K562 (cell line): ENCODE measurements around the gene RGS14. TPM values are rescaled to one million over a fixed set of nuclear protein-coding genes. Genes with fewer than 3 reads are reported as not detected.

Source experiments
- BRD4 ChIP-seq: fragments of 200-600 bp; sonication (generic); IDR thresholded peaks from 2 replicates; pipeline ENCODE4 v1.6.1; 2017; ENCODE audit warnings: inconsistent platforms
- ELF1 ChIP-seq: fragments of 200-800 bp; sonication (Bioruptor generic); IDR thresholded peaks from 2 replicates; pipeline ENCODE4 v1.6.1; 2016; ENCODE audit warnings: missing genetic modification characterization, missing compliant biosample characterization
- HMG20A ChIP-seq: fragments of 450-650 bp; formaldehyde crosslinking; conservative IDR thresholded peaks from 2 replicates; pipeline ENCODE4 v1.4.0; 2020; ENCODE audit warnings: mild to moderate bottlenecking, mixed read lengths
- KDM4B ChIP-seq, 2 experiments: fragments of 450-650 bp in 1 of 2; sonication (generic) in 1 of 2; IDR thresholded peaks; 2 replicates each; pipeline ENCODE4 v1.6.1; 2016 to 2017; ENCODE audit warnings: borderline replicate concordance in 2 of 2, antibody characterized with exemption in 1 of 2, low read depth in 1 of 2, mild to moderate bottlenecking in 1 of 2
- LCOR ChIP-seq: sonication (generic); formaldehyde crosslinking; IDR thresholded peaks from 2 replicates; pipeline ENCODE4 v1.8.0; 2022; ENCODE audit warnings: mild to moderate bottlenecking, missing genetic modification reagents
- NCOA1 ChIP-seq: fragments of 450-650 bp; IDR thresholded peaks from 2 replicates; pipeline ENCODE4 v1.6.1; 2016; ENCODE audit warnings: low read depth
- PHB2 ChIP-seq: fragments of 450-650 bp; IDR thresholded peaks from 2 replicates; pipeline ENCODE4 v1.6.1; 2017; ENCODE audit warnings: low read depth
- RBM17 ChIP-seq: fragments of 200-400 bp; formaldehyde crosslinking; IDR thresholded peaks from 2 replicates; pipeline ENCODE4 v1.6.1; 2017; ENCODE audit warnings: low read depth, mild to moderate bottlenecking, low read length, borderline replicate concordance
- RBM34 ChIP-seq: fragments of 200-400 bp; formaldehyde crosslinking; IDR thresholded peaks from 2 replicates; pipeline ENCODE4 v1.6.1; 2018; ENCODE audit warnings: low read length, borderline replicate concordance; ENCODE audit not compliant: insufficient read depth
- RNF2 ChIP-seq: sonication (generic); IDR thresholded peaks from 2 replicates; pipeline ENCODE4 v1.6.1; 2016
- polyA plus RNA-seq, 8 experiments: library from polyadenylated mRNA; depleted of rRNA in 4 of 8; stranded (reverse) in 5 of 8; unstranded in 3 of 8; fragments of >200 nt; fragmentation: Nextera tagmentation in 2 of 8; fragmentation: Illumina TruSeq in 1 of 8; extraction: Ambion mirVana in 2 of 8; extraction: Trizol in 1 of 8; gene quantifications; 2 replicates each; pipeline versions ENCODE4 v1.2.1 to v1.2.3, GENCODE V29; 2011 to 2014; ENCODE audit warnings: inconsistent platforms in 1 of 8, missing spikeins in 1 of 8
- total RNA-seq, 7 experiments: library from RNA; depleted of rRNA in 6 of 7; stranded (reverse); fragments of >200 nt in 6 of 7; fragmentation: Illumina TruSeq in 2 of 7; extraction: Trizol in 2 of 7; gene quantifications; 2 replicates each; pipeline versions ENCODE4 v1.2.1 to v1.2.3, GENCODE V29; 2011 to 2021; ENCODE audit warnings: low replicate concordance in 1 of 7
- TF ChIP-seq, protein P1 (sequence below): fragments of 200-800 bp; sonication (Bioruptor generic); IDR thresholded peaks from 2 replicates; pipeline ENCODE4 v1.6.1; 2017; ENCODE audit warnings: missing genetic modification characterization, missing compliant biosample characterization
- TF ChIP-seq, protein P2 (sequence below): sonication (generic); formaldehyde crosslinking; IDR thresholded peaks from 2 replicates; pipeline ENCODE4 v1.8.0; 2022; ENCODE audit warnings: missing genetic modification reagents, mild to moderate bottlenecking, moderate library complexity, borderline replicate concordance
- TF ChIP-seq, protein P3 (sequence below): fragments of 450-650 bp; formaldehyde crosslinking; IDR thresholded peaks from 2 replicates; pipeline ENCODE4 v1.4.0; 2020; ENCODE audit warnings: mild to moderate bottlenecking, mixed read lengths
- TF ChIP-seq, protein P4 (sequence below): sonication (generic); formaldehyde crosslinking; IDR thresholded peaks from 2 replicates; pipeline ENCODE4 v1.8.0; 2022; ENCODE audit warnings: mild to moderate bottlenecking, missing genetic modification reagents, borderline replicate concordance
- TF ChIP-seq, protein P5 (sequence below): fragments of 250-450 bp; sonication (Bioruptor Pico); IDR thresholded peaks from 2 replicates; pipeline ENCODE4 v1.4.0; 2020; ENCODE audit warnings: mild to moderate bottlenecking, moderate library complexity

Gene RGS14
- total and polyA plus RNA-seq, 9 of the 15 experiments (the other 6 are each of a cell fraction or from before 2014, with no cell fraction given) = 0.28 to 75.9 (median 34.5) TPM

DNA sequence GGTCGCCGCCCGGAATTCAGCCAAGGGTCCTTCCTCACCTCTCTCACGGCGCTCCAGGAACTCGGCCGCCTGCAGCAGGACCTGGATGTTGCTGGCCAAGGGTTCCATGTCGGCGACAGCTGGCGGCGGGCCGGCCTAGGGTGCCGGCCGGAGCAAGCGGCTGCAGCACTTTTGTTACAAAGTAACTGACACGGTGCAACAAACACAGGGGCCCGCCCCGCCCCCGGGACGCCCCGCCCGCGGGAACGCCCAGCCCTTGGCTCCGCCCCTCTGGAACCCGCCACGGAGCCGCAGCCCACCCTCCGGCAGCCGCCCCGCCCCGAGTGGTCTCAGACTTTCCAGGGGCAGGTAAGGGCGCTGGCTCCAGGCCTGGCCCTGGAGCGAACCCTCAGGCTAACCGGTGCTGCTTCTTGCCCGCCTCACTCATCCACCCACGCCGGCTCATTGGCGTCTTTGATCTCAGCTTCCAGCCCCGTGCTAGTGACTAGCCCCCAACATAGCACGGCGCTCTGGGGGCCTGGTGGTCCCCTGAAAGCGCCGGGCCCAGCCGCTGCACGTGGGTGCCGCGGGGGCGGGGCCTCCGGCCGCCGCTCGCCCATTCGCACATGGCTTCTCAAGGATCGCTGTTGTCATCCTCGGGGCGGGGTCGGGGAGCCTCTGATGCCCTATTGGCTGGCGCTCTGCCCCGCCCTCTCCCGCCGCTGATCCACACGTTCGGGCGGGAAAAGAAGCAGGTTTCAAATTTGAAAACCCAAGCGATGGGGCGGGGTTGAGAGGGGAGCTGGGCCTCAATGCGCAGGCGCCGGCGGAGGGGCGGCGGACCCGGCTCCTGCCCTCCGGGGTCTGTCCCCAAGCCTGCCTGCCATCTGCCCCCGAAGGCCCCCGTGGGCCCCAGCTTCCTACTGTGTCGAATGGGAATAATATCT, 45.7 kb upstream of the RGS14 start, which contains the start of gene MXD3 (continued):
- TF ChIP-seq HMG20A (CRISPR knock-in tag) (no peak), LCOR (peak; percentile 88), NCOA1 (no peak), BRD4 (no peak), RNF2 (no peak; the same call in 1 of the 2 replicates), PHB2 (no peak), RBM34 (no peak), ELF1 (tag) (no peak), KDM4B (IDR thresholded peaks at IDR 0.05; ENCODE audit: borderline replicate concordance in 2 of 2, low read depth in 1 of 2) (no peak), RBM17 (no peak)
- TF ChIP-seq, protein P1, sequence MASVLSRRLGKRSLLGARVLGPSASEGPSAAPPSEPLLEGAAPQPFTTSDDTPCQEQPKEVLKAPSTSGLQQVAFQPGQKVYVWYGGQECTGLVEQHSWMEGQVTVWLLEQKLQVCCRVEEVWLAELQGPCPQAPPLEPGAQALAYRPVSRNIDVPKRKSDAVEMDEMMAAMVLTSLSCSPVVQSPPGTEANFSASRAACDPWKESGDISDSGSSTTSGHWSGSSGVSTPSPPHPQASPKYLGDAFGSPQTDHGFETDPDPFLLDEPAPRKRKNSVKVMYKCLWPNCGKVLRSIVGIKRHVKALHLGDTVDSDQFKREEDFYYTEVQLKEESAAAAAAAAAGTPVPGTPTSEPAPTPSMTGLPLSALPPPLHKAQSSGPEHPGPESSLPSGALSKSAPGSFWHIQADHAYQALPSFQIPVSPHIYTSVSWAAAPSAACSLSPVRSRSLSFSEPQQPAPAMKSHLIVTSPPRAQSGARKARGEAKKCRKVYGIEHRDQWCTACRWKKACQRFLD = no peak
- TF ChIP-seq, protein P2, sequence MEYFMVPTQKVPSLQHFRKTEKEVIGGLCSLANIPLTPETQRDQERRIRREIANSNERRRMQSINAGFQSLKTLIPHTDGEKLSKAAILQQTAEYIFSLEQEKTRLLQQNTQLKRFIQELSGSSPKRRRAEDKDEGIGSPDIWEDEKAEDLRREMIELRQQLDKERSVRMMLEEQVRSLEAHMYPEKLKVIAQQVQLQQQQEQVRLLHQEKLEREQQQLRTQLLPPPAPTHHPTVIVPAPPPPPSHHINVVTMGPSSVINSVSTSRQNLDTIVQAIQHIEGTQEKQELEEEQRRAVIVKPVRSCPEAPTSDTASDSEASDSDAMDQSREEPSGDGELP (CRISPR knock-in tag) = no peak; the same call in 1 of the 2 replicates
- TF ChIP-seq, protein P3, sequence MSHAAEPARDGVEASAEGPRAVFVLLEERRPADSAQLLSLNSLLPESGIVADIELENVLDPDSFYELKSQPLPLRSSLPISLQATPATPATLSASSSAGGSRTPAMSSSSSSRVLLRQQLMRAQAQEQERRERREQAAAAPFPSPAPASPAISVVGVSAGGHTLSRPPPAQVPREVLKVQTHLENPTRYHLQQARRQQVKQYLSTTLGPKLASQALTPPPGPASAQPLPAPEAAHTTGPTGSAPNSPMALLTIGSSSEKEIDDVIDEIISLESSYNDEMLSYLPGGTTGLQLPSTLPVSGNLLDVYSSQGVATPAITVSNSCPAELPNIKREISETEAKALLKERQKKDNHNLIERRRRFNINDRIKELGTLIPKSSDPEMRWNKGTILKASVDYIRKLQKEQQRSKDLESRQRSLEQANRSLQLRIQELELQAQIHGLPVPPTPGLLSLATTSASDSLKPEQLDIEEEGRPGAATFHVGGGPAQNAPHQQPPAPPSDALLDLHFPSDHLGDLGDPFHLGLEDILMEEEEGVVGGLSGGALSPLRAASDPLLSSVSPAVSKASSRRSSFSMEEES (CRISPR knock-in tag) = no peak
- TF ChIP-seq, protein P4, sequence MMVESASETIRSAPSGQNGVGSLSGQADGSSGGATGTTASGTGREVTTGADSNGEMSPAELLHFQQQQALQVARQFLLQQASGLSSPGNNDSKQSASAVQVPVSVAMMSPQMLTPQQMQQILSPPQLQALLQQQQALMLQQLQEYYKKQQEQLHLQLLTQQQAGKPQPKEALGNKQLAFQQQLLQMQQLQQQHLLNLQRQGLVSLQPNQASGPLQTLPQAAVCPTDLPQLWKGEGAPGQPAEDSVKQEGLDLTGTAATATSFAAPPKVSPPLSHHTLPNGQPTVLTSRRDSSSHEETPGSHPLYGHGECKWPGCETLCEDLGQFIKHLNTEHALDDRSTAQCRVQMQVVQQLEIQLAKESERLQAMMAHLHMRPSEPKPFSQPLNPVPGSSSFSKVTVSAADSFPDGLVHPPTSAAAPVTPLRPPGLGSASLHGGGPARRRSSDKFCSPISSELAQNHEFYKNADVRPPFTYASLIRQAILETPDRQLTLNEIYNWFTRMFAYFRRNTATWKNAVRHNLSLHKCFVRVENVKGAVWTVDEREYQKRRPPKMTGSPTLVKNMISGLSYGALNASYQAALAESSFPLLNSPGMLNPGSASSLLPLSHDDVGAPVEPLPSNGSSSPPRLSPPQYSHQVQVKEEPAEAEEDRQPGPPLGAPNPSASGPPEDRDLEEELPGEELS = no peak
- TF ChIP-seq, protein P5, sequence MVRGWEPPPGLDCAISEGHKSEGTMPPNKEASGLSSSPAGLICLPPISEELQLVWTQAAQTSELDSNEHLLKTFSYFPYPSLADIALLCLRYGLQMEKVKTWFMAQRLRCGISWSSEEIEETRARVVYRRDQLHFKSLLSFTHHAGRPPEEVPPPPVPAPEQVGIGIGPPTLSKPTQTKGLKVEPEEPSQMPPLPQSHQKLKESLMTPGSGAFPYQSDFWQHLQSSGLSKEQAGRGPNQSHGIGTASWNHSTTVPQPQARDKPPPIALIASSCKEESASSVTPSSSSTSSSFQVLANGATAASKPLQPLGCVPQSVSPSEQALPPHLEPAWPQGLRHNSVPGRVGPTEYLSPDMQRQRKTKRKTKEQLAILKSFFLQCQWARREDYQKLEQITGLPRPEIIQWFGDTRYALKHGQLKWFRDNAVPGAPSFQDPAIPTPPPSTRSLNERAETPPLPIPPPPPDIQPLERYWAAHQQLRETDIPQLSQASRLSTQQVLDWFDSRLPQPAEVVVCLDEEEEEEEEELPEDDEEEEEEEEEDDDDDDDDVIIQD = no peak
